Ovary (tissue), 3 donors: ENCODE data around the gene LENG9.

Experiments
- EP300 ChIP-seq: sonication (generic); formaldehyde crosslinking; IDR thresholded peaks from one replicate; pipeline ENCODE4 v1.6.1; 2017; ENCODE audit warnings: antibody characterized with exemption
- POLR2A ChIP-seq: fragments of 450-650 bp; IDR thresholded peaks from one replicate; pipeline ENCODE4 v1.6.1; 2017; ENCODE audit warnings: antibody characterized with exemption, mild to moderate bottlenecking, moderate library complexity
- TF ChIP-seq, protein P1 (sequence below), 3 donors: fragments of 450-650 bp in 2 of 3; fragments of 200-600 bp in 1 of 3; IDR thresholded peaks; one replicate each; pipeline versions ENCODE4 v1.5.1 to v1.8.0; 2016 to 2022; ENCODE audit warnings: antibody characterized with exemption in 3 of 3, mild to moderate bottlenecking in 1 of 3
- donor health status: DM: no; HTN: no; CAD: no.

DNA sequence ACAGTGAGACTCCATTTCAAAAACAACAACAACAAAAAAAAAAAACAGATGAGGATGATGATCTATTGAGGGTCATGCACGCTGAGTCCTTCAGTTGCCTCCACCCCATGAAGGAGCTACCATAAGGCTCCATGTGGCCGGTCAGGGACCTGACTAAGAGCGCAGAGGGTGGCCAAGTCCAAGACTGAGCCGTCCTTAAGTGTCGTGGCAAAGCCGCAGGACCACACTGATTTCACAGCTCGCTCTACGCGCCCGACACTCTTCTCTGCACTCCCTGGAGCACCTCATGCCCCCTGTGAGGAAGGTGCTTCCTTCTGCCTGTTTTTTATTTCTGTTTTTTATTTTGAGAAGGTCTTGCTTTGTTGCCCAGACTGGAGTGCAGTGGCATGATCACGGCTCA, 36.0 kb downstream of the LENG9 start:
- TF ChIP-seq, protein P1, sequence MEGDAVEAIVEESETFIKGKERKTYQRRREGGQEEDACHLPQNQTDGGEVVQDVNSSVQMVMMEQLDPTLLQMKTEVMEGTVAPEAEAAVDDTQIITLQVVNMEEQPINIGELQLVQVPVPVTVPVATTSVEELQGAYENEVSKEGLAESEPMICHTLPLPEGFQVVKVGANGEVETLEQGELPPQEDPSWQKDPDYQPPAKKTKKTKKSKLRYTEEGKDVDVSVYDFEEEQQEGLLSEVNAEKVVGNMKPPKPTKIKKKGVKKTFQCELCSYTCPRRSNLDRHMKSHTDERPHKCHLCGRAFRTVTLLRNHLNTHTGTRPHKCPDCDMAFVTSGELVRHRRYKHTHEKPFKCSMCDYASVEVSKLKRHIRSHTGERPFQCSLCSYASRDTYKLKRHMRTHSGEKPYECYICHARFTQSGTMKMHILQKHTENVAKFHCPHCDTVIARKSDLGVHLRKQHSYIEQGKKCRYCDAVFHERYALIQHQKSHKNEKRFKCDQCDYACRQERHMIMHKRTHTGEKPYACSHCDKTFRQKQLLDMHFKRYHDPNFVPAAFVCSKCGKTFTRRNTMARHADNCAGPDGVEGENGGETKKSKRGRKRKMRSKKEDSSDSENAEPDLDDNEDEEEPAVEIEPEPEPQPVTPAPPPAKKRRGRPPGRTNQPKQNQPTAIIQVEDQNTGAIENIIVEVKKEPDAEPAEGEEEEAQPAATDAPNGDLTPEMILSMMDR (IDR thresholded peaks at IDR 0.05): no peak
- TF ChIP-seq POLR2A: no peak
- TF ChIP-seq EP300: no peak
